GM23248 (cell line): ENCODE results near the gene RHBDL3. TPM values are rescaled to one million over a fixed set of nuclear protein-coding genes. Genes with fewer than 3 reads are reported as not detected.
"Not testable (repeated sequence)": the region's sequence is repeated elsewhere in the genome, so short reads cannot be mapped to it uniquely, and the experiment has no call there.

Source experiments
- DNase-seq: peaks from one replicate; pipeline ENCODE4 v3.0.0-alpha.2; 2015
- H2AFZ ChIP-seq: fragments of 200-600 bp; sonication (generic); 2 replicates; pipeline ENCODE4 v1.6.1; 2016; ENCODE audit warnings: antibody characterized with exemption
- H3F3A ChIP-seq: fragments of 200-600 bp; sonication (generic); 2 replicates; pipeline ENCODE4 v1.6.1; 2016; ENCODE audit warnings: mild to moderate bottlenecking, antibody characterized with exemption, mixed run types; ENCODE audit not compliant: insufficient read depth
- H3K27ac ChIP-seq: fragments of 200-600 bp; sonication (generic); 2 replicates; pipeline ENCODE4 v1.5.1; 2016; ENCODE audit warnings: mild to moderate bottlenecking
- H3K27me3 ChIP-seq: fragments of 200-600 bp; sonication (generic); replicated peaks from 2 replicates; pipeline ENCODE4 v1.6.1; 2016; ENCODE audit warnings: mild to moderate bottlenecking; ENCODE audit not compliant: insufficient read depth
- H3K36me3 ChIP-seq: fragments of 200-600 bp; sonication (generic); 2 replicates; pipeline ENCODE4 v1.6.1; 2016; ENCODE audit warnings: low read depth, mild to moderate bottlenecking
- H3K4me1 ChIP-seq: fragments of 200-600 bp; sonication (generic); 2 replicates; pipeline ENCODE4 v1.6.1; 2016; ENCODE audit warnings: mild to moderate bottlenecking; ENCODE audit not compliant: insufficient read depth
- H3K4me2 ChIP-seq: fragments of 200-600 bp; sonication (generic); one replicate; pipeline ENCODE4 v1.6.1; 2016; ENCODE audit warnings: mild to moderate bottlenecking; ENCODE audit not compliant: unreplicated experiment
- H3K4me3 ChIP-seq: fragments of 200-600 bp; sonication (generic); 2 replicates; pipeline ENCODE4 v1.5.1; 2016; ENCODE audit warnings: mild to moderate bottlenecking
- H3K79me2 ChIP-seq: fragments of 200-600 bp; sonication (generic); 2 replicates; pipeline ENCODE4 v1.6.1; 2016; ENCODE audit warnings: mild to moderate bottlenecking; ENCODE audit not compliant: insufficient read depth
- H3K9ac ChIP-seq: fragments of 200-600 bp; sonication (generic); 2 replicates; pipeline ENCODE4 v1.6.1; 2016; ENCODE audit warnings: mild to moderate bottlenecking
- H3K9me2 ChIP-seq: fragments of 200-600 bp; sonication (generic); 2 replicates; pipeline ENCODE4 v1.6.1; 2016; ENCODE audit warnings: mixed run types, mild to moderate bottlenecking, moderate library complexity; ENCODE audit not compliant: insufficient read depth
- H3K9me3 ChIP-seq: fragments of 200-600 bp; sonication (generic); one replicate; pipeline ENCODE4 v1.6.1; 2017; ENCODE audit warnings: low read depth
- H4K20me1 ChIP-seq: fragments of 200-600 bp; sonication (generic); 2 replicates; pipeline ENCODE4 v1.6.0; 2016; ENCODE audit not compliant: insufficient read depth
- EZH2 ChIP-seq: fragments of 200-600 bp; sonication (generic); IDR thresholded peaks from 2 replicates; pipeline ENCODE4 v1.6.1; 2018; ENCODE audit warnings: antibody characterized with exemption, mild to moderate bottlenecking; ENCODE audit not compliant: insufficient read depth, poor library complexity, severe bottlenecking
- EZH2phosphoT487 ChIP-seq: fragments of 200-600 bp; sonication (generic); IDR thresholded peaks from 2 replicates; pipeline ENCODE4 v1.6.1; 2018; ENCODE audit warnings: antibody characterized with exemption, moderate library complexity, mild to moderate bottlenecking, low read depth; ENCODE audit not compliant: insufficient read depth
- WGBS, 2 experiments: methylation state at CpG; one replicate each; pipeline ENCODE4 v1.1.6; 2015 to 2017; ENCODE audit warnings: low lambda C conversion rate in 2 of 2, low coverage in 1 of 2; ENCODE audit errors: missing lambda C conversion rate in 2 of 2; 5-methylcytosine and 5-hydroxymethylcytosine counted together
- in situ Hi-C: fragments of 300-500 bp; cut with MboI; formaldehyde crosslinking; loops from 2 replicates; pipeline ENCODE4 v1.15.0; 2020
- polyA plus RNA-seq: library from polyadenylated mRNA; unstranded; fragments of >200 nt; fragmentation: Nextera tagmentation; extraction: Ambion mirVana; gene quantifications from 2 replicates; pipeline ENCODE4 v1.2.1, GENCODE V29; 2016
- total RNA-seq: library from RNA; depleted of rRNA; stranded (reverse); fragments of >200 nt; shearing (Covaris generic); gene quantifications from 2 replicates; pipeline ENCODE4 v1.2.3, GENCODE V29; 2014

The RHBDL3 gene
- total and polyA plus RNA-seq, 2 experiments from 2014 or later = 0.09 to 0.11 TPM

GRCh38 chr17:32350666-32351418 lies 85.2 kb downstream of the RHBDL3 start:
- WGBS, 2 experiments = 1 to 2% methylated on average over 20 of the region's 20 CpGs
- H3F3A ChIP-seq = peaks cover 25% of the 10 kb centered on the region
- H3K4me1 ChIP-seq = peaks cover 22% of the 10 kb centered on the region
- peaks cover 73% of the 10 kb centered on the region for H3K79me2 ChIP-seq
- in situ Hi-C loops = no loop called here
- peak overlapping the region; percentile 87 for H2AFZ ChIP-seq
- peaks cover 33% of the 10 kb centered on the region for H4K20me1 ChIP-seq
- H3K9me3 ChIP-seq = no peaks in the 10 kb centered on the region
- H3K9me2 ChIP-seq = no peaks in the 10 kb centered on the region
- H3K4me3 ChIP-seq = peak overlapping the region; percentile 98
- TF ChIP-seq EZH2phosphoT487 (no peak), EZH2 (no peak)
- peaks cover 38% of the 10 kb centered on the region for H3K36me3 ChIP-seq
- peak overlapping the region; percentile 86 for H3K4me2 ChIP-seq
- DNase-seq = peak; percentile 91
- H3K27ac ChIP-seq = peak overlapping the region; percentile 99
- H3K9ac ChIP-seq = peak overlapping the region; percentile 99
- H3K27me3 ChIP-seq = no peaks in the 10 kb centered on the region

- not testable (repeated sequence) for H2AFZ ChIP-seq
These were observed 87.1 kb downstream of the RHBDL3 start for GRCh38 chr17:32352734-32353133.

GRCh38 chr17:32355649-32356377 lies 90.2 kb downstream of the RHBDL3 start:
- DNase-seq = peak; percentile 23
- in situ Hi-C loops = no loop called here
- TF ChIP-seq EZH2 (no peak), EZH2phosphoT487 (no peak)

More at GRCh38 chr17:32352734-32353133, 87.1 kb downstream of the RHBDL3 start:
- H3K27ac ChIP-seq, H3K27me3 ChIP-seq, H3K9me2 ChIP-seq, DNase-seq, H3K9ac ChIP-seq, H3K9me3 ChIP-seq, in situ Hi-C loops: not testable (repeated sequence)
- peak overlapping the region; percentile 86 for H3K4me2 ChIP-seq
- H3K36me3 ChIP-seq = peaks cover 41% of the 10 kb centered on the region
- WGBS, 2 experiments = 75 to 85% methylated on average over 9 of the region's 9 CpGs
- peaks cover 30% of the 10 kb centered on the region for H3K4me1 ChIP-seq
- H4K20me1 ChIP-seq = peaks cover 44% of the 10 kb centered on the region
- H3K79me2 ChIP-seq = peaks cover 92% of the 10 kb centered on the region
- peaks cover 29% of the 10 kb centered on the region for H3F3A ChIP-seq
- peak overlapping the region; percentile 98 for H3K4me3 ChIP-seq

GRCh38 chr17:32356378-32356743 lies 90.7 kb downstream of the RHBDL3 start:
- Histone ChIP-seq H4K20me1 (peaks cover 47% of the 10 kb centered on the region), H3K4me2 (peak overlapping the region; percentile 25), H3K4me3 (0 out of 2 replicates have a peak overlapping the region, but pooled peaks have one; percentile 6), H3K27ac (no peak overlapping the region), H2AFZ (no peak overlapping the region), H3K9me3 (no peaks in the 10 kb centered on the region), H3K27me3 (no peaks in the 10 kb centered on the region), H3K36me3 (peaks cover 76% of the 10 kb centered on the region), H3K9ac (no peak overlapping the region), H3F3A (peaks cover 28% of the 10 kb centered on the region), H3K4me1 (peaks cover 30% of the 10 kb centered on the region), H3K9me2 (no peaks in the 10 kb centered on the region), H3K79me2 (peaks cover 100% of the 10 kb centered on the region)
- no peak for TF ChIP-seq EZH2
- no peak for TF ChIP-seq EZH2phosphoT487
- in situ Hi-C loops = no loop called here
- no peak for DNase-seq
- 82 to 84% methylated on average over 3 of the region's 3 CpGs for WGBS, 2 experiments

More at GRCh38 chr17:32355649-32356377, 90.2 kb downstream of the RHBDL3 start:
- Histone ChIP-seq H3K27me3 (no peaks in the 10 kb centered on the region), H3K9ac (no peak overlapping the region), H3K9me2 (no peaks in the 10 kb centered on the region), H3K4me3 (0 out of 2 replicates have a peak overlapping the region, but pooled peaks have one; percentile 6), H3K27ac (no peak overlapping the region), H3K4me2 (peak overlapping the region; percentile 25), H3K36me3 (peaks cover 70% of the 10 kb centered on the region), H3F3A (peaks cover 32% of the 10 kb centered on the region), H3K4me1 (peaks cover 30% of the 10 kb centered on the region), H3K79me2 (peaks cover 100% of the 10 kb centered on the region), H4K20me1 (peaks cover 53% of the 10 kb centered on the region), H3K9me3 (no peaks in the 10 kb centered on the region), H2AFZ (no peak overlapping the region)
- WGBS, 2 experiments = 77 to 78% methylated on average over 6 of the region's 6 CpGs
